Activated T-cell treated with anti-CD3 and anti-CD28 coated beads, Interleukin-2, amount 50 U/mL, for 72 hours (primary cell): ENCODE results near the gene FAM131B. TPM values are rescaled to one million over a fixed set of nuclear protein-coding genes. Genes with fewer than 3 reads are reported as not detected.
A peak's percentile ranks its signal among the peaks of the same experiment; 100 is the strongest.

Source experiments
- ATAC-seq, 2 donors: fragments of 150-1000 bp; cut with Tn5 transposase; replicated peaks in 1 of 2; 2 replicates each; pipeline ENCODE4 v1.10.0; 2021; ENCODE audit warnings: moderate library complexity in 2 of 2, mild to moderate bottlenecking in 1 of 2
- DNase-seq, 2 donors: peaks; one replicate each; pipeline ENCODE4 v3.0.0; 2021 to 2022; ENCODE audit warnings: mixed read lengths in 1 of 2
- H3K27ac Mint-ChIP-seq: one replicate; pipeline ENCODE4 v1.8.0; 2022; ENCODE audit warnings: mild to moderate bottlenecking, moderate library complexity, mixed read lengths
- H3K27me3 Mint-ChIP-seq: one replicate; pipeline ENCODE4 v1.8.0; 2022; ENCODE audit warnings: low read depth, mixed read lengths
- H3K36me3 Mint-ChIP-seq, 2 donors: one replicate each; pipeline ENCODE4 v1.8.0; 2022; ENCODE audit warnings: mixed read lengths in 2 of 2, mild to moderate bottlenecking in 1 of 2; ENCODE audit not compliant: insufficient read depth in 2 of 2
- H3K4me1 Mint-ChIP-seq: one replicate; pipeline ENCODE4 v1.8.0; 2022; ENCODE audit warnings: low read depth, mixed read lengths
- H3K4me3 Mint-ChIP-seq, 2 donors: one replicate each; pipeline ENCODE4 v1.8.0; 2022; ENCODE audit warnings: mild to moderate bottlenecking in 2 of 2, mixed read lengths in 2 of 2, moderate library complexity in 2 of 2
- H3K9me3 Mint-ChIP-seq, 2 donors: one replicate each; pipeline ENCODE4 v1.8.0; 2022; ENCODE audit warnings: mixed read lengths in 2 of 2
- total RNA-seq, 2 donors: library from RNA; stranded (reverse); gene quantifications; one replicate each; pipeline ENCODE4 v1.2.3, GENCODE V29; 2022

The FAM131B gene
- total RNA-seq, 2 donors from 2014 or later: 3.1 TPM

DNA sequence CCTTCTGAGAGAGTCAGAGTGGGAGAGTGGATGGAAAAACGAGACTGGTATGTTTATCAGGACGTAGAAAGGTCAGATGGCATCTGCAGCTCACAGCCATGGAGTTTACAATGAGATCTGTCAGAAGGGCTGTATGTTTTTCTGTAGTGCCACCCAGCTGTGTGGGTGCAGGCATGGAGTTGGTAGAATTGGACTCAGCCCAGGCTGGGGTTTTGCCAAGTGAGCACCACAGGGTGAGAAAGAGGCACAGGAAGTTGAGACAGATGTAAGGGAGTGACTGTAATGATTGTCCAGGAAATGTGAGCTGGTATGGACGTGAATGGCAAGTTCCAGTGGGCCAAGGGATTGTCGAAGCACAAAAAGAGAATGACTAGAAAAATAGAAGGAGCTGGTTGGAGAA lies 9.6 kb upstream of the FAM131B start:
- Mint-ChIP-seq H3K9me3 (peaks cover 0 to 1% of the 10 kb centered on the region in 2 donors), H3K4me1 (peaks cover 43% of the 10 kb centered on the region), H3K27ac (peak overlapping the region; percentile 3), H3K36me3 (no peaks in the 10 kb centered on the region), H3K4me3 (peak overlapping the region in 1 of 2 donors; percentile 8), H3K27me3 (no peaks in the 10 kb centered on the region)
- ATAC-seq (peak; percentile 67 to 78), DNase-seq (peak; percentile 49 to 72)

DNA sequence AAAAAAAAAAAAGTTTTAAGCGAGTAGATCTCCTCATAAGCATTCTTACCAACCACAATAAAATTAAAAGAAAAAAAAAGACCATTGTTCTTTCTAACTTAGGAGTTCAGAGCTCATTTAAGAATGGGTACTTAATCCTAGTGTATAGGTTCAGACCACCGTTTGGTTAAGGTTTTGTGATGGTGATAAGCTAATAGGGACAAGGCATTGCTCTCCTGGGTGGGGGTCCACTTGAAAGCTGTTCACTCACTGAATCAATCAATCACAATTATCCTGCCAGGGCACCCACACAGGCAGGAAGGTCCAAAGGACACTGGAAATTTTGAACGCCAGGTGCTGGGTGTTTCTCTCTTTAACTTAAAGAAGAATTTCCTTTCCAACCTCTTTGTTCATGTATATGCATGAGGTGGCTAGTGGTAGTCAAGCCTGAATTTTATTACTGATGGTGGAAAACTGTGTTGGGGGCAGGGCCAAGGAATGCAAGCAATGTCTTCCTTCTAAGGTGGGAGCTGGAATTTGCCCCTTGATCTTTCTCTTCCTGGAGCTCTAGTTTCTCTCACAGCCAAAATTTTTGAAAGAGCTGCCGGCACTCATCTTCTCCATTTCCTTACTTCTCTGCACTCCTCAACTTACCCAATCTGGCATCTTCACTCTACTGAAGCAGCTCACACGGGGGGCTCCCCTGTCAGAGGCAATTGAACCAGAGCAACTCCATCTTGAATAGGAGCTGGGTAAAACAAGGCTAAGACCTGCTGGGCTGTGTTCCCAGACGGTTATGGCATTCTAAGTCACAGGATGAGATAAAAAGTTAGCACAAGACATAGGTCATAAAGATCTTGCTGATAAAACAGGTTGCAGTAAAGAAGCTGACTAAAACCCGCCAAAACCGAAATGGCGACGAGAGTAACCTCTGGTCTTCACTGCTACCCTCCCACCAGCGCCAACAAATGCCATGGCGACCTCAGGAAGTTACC lies 7.5 kb upstream of the FAM131B start:
- Mint-ChIP-seq H3K9me3 (peaks cover 0 to 1% of the 10 kb centered on the region in 2 donors), H3K36me3 (no peaks in the 10 kb centered on the region), H3K4me3 (no peak overlapping the region), H3K4me1 (peaks cover 22% of the 10 kb centered on the region), H3K27ac (no peak overlapping the region), H3K27me3 (peaks cover 5% of the 10 kb centered on the region)
- ATAC-seq: no peak
- DNase-seq: peak in 1 of 2 donors; percentile 15

DNA sequence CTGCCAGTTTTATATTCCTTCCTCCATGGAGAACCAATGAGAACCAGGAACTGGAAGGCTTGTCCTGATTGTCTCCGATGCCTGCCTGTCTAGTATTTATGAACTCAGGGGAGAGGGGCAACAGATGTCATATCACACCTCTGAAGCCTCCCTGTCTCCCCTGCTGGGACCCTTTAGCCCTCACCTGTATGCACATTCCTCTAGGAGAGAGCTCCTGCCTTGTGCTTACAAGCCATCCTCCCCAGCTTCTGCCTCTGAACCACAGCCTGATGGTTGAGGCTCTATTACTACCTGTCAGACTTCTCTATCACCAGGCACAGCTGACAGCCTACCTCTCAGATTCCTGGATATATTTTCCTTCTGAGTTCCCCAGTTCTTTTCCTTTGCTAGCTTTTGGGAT lies 5.9 kb upstream of the FAM131B start:
- peaks cover 21% of the 10 kb centered on the region for H3K27me3 Mint-ChIP-seq
- H3K4me1 Mint-ChIP-seq: peaks cover 14% of the 10 kb centered on the region
- H3K36me3 Mint-ChIP-seq: no peaks in the 10 kb centered on the region
- peaks cover 0 to 1% of the 10 kb centered on the region in 2 donors for H3K9me3 Mint-ChIP-seq
- ATAC-seq (no peak), DNase-seq (no peak)
- H3K4me3 Mint-ChIP-seq: no peak overlapping the region
- no peak overlapping the region for H3K27ac Mint-ChIP-seq

DNA sequence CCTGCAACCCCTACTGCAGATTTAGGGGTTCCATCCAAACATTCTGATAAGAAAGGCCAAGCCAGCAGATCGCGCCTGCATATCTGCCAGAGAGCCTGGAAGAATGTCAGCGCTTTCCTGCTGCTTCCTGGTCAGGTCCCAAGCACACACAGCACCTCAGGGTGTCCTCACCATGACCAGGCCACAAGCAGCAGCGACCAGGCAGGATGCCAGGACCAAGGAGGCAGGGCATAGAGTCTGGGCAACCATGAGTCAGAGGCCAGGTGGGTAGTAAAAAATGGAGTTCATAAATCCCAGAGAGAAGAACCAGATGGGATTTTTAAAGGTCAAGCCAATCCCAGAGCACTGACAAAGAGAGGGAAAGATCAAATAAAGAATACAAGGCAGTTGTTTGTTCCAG lies 5.5 kb upstream of the FAM131B start:
- Mint-ChIP-seq H3K27me3 (peaks cover 25% of the 10 kb centered on the region), H3K4me1 (peaks cover 17% of the 10 kb centered on the region), H3K36me3 (no peaks in the 10 kb centered on the region), H3K4me3 (no peak overlapping the region), H3K9me3 (peaks cover 0 to 1% of the 10 kb centered on the region in 2 donors), H3K27ac (no peak overlapping the region)
- ATAC-seq: no peak
- no peak for DNase-seq

DNA sequence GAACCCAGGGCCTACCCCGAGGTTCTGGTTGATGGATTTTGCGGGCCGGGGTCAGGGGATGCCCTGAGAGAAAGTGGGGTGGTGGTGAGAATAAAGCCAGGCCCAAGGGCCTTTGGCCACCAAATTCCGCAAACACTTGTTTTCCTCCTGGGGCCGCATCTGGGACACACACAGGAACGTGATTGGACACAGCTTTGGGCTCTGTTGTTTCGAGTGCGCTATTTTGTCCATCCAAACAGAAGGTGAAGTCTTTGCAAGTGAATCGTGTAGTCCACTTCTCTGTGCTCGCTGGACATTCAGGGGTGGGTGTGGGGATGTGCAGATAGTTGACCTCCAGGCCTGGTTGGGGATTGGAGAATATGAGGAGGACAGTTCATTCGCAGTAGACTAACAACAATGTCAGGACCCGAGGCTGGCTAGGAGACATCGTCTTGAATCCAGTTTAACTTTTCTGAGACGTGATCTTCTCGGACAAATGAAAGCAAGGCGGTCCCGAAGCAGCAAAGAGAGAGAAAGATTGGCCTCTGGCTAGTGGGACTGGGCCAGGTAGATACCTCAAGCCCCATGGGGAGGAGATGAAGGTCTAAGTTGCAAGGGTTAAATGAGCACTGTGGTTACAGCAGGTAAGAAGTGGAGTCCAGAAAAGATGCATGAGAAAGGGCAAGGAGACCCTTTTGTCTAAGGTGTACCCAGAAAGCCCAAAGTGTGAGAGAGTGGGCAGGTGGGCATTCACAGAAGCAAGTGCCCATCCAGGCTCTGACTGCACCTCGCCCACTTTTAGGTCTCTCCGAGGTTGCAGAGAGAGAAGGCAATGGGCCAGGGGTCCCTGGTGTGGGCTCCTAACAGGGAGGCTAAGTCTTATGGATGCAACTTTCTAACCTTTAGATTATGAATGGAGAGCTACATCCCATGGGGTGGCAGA lies 764 bp upstream of the FAM131B start:
- H3K27ac Mint-ChIP-seq: no peak overlapping the region
- peak overlapping the region; percentile 44 to 69 for H3K4me3 Mint-ChIP-seq
- ATAC-seq (no peak), DNase-seq (no peak)
- H3K27me3 Mint-ChIP-seq: peaks cover 45% of the 10 kb centered on the region
- H3K9me3 Mint-ChIP-seq: no peaks in the 10 kb centered on the region
- H3K36me3 Mint-ChIP-seq: peaks cover 2 to 4% of the 10 kb centered on the region in 2 donors
- H3K4me1 Mint-ChIP-seq: peaks cover 13% of the 10 kb centered on the region

DNA sequence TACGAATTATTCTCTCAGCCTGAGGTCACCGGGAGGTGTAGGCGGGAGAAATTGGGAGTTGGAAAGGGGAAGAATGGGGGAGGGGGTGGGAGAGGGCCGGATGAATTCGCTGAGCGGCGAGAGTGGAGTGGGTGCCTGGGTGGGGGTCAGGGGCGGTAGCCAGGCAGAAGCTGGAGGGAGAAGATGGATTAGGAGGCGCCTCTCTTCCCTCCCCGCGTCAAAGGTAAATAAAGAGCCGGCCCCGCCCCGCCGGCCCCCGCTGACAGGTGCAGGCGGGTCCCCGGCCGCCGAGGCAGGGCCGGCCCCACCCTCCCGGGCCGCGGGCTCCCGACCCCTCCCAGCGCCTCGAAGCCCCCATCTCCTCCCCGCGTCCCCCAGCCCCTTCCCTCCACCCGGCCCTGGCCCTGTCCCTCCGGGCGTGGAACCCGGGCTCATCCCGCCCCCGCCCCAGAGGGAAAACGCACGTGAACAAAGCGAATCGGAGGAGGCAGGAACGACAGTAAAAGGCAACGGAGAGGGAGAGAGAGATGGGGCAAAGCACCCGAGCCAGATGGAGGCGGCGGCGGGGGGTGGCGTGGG lies 872 bp downstream of the FAM131B start:
- Mint-ChIP-seq H3K27me3 (peaks cover 45% of the 10 kb centered on the region), H3K27ac (no peak overlapping the region), H3K4me3 (peak overlapping the region; percentile 86 to 93), H3K4me1 (peaks cover 13% of the 10 kb centered on the region), H3K36me3 (peaks cover 2 to 4% of the 10 kb centered on the region in 2 donors), H3K9me3 (no peaks in the 10 kb centered on the region)
- DNase-seq: no peak
- peak; percentile 23 to 26 for ATAC-seq

DNA sequence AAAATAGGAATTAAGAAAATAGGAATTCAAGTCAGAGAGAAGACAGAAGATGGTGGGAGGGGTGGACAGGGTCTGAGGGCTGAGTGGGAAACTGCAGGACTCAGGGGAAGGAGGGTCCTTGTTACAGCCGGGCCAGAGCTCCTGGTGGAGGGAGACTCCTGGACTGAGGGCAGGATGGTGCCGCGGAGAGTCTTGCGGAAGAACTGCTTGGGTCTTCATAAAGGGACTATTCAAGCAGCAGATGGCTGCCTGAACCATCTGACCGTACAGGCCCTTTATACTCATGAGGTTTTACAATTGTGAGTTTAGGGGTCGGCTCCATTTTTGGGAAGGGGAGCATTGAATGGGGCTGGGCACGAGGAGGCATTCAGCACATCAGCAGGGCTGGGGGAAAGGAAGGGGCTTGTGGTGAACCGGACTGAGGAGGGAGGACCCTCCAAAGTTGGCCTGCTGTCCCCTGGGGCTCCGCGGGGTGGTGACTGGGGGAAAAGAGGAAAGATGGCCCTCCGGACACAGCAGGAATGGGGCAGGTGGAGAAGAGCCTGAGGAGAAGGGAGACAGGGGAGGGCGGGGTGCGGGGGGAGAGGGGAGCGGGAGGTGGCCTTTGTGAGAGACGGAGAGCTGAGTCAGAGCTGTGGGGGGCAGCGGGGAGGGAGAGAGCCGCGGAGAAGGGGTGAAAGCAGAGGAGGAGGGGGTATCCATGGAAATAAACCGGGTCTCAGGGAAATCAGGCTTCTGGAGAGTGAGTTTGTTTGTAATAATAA lies 1.5 kb downstream of the FAM131B start:
- no peak for ATAC-seq
- DNase-seq: no peak
- H3K27me3 Mint-ChIP-seq: peaks cover 45% of the 10 kb centered on the region
- H3K4me3 Mint-ChIP-seq: peak overlapping the region; percentile 60 to 80
- peaks cover 13% of the 10 kb centered on the region for H3K4me1 Mint-ChIP-seq
- no peak overlapping the region for H3K27ac Mint-ChIP-seq
- H3K36me3 Mint-ChIP-seq: peaks cover 2 to 4% of the 10 kb centered on the region in 2 donors
- H3K9me3 Mint-ChIP-seq: no peaks in the 10 kb centered on the region

DNA sequence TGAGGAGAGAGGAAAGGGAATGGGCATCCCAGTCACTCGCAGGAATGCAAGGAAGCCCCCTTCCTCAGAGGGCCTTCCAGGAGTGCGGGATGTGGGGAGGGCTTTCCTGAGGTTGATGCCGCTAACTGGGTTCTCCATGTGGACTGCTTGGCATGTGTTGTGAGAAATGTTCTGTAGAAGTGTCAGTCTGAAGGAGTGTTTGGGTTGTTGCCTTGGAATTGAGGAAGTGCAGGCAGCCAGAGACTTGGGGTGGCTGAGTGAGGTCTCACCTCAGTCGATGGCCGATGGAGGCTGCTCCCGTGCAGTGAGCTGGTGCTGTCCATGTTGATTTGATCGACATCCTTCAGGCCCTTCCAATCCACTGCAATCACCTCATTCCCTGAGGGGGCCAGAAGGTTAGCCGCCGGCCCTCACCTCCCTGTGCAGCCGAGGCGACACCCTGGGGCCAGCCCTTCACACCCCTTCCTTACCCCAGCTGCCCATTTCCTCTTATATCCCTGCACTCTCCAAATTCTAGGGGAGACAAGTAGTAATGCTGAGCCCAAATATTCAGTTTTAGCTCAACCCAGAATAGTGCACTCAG lies 2.7 kb downstream of the FAM131B start:
- ATAC-seq (no peak), DNase-seq (no peak)
- no peak overlapping the region for H3K27ac Mint-ChIP-seq
- peaks cover 2 to 4% of the 10 kb centered on the region in 2 donors for H3K36me3 Mint-ChIP-seq
- H3K27me3 Mint-ChIP-seq: peaks cover 39% of the 10 kb centered on the region
- peaks cover 13% of the 10 kb centered on the region for H3K4me1 Mint-ChIP-seq
- no peaks in the 10 kb centered on the region for H3K9me3 Mint-ChIP-seq
- H3K4me3 Mint-ChIP-seq: no peak overlapping the region

DNA sequence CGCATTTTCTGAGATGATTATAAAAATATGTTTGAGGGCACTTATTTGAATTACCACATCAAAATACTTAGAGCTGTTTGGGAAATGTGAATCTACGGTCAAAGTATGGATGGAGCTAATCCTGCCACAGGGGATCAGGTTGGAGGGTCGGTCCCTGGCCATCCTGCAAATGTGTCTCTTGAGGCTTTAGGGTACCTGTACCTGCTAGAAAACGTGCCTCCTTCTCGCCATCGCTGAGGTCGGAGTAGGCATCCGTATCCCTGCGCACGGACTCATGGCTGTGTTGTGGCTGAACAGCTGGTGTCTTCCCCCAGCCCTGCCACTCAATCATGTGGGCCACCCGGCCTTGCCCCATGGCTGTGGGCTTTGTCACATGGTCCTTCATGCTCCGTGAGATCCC lies 3.9 kb downstream of the FAM131B start:
- peaks cover 15% of the 10 kb centered on the region for H3K4me1 Mint-ChIP-seq
- no peak overlapping the region for H3K4me3 Mint-ChIP-seq
- DNase-seq: no peak
- H3K27ac Mint-ChIP-seq: no peak overlapping the region
- H3K36me3 Mint-ChIP-seq: peaks cover 2 to 4% of the 10 kb centered on the region in 2 donors
- no peak for ATAC-seq
- H3K9me3 Mint-ChIP-seq: no peaks in the 10 kb centered on the region
- H3K27me3 Mint-ChIP-seq: peaks cover 27% of the 10 kb centered on the region

DNA sequence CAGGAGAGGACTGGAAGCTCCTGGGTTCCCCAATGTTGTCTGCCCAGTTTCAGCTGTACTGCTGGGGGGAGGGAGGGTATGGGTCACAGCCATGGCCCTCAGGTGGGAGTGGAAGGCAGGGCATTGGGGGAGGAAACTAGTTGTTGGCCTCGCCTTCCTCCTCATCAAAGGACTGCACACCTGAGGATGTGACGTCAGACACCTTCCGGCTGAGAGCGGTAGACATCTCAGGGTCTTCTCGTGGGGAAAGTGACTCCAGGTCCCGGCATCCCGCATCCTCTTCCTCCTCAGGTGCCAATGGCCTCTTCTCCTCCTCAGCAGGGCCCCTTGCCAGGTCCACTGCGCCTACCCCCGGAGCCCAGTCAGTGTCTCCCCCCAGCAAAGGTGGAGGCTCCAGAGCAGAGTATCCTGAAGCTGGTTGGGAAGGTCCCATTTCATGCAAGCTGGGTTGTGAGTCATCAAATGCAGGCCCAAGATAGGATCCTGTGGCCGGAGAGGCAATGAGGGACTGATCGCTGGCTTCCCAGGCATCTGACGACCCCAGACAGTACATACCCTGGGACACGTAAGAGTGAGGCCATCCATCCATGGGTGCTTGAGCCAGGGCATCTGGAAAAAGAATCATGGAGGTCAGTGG lies 6.0 kb downstream of the FAM131B start:
- H3K36me3 Mint-ChIP-seq: peaks cover 2% of the 10 kb centered on the region in 2 donors
- H3K27ac Mint-ChIP-seq: no peak overlapping the region
- peaks cover 14% of the 10 kb centered on the region for H3K4me1 Mint-ChIP-seq
- DNase-seq (no peak), ATAC-seq (no peak)
- peaks cover 18% of the 10 kb centered on the region for H3K27me3 Mint-ChIP-seq
- no peaks in the 10 kb centered on the region for H3K9me3 Mint-ChIP-seq
- no peak overlapping the region for H3K4me3 Mint-ChIP-seq

DNA sequence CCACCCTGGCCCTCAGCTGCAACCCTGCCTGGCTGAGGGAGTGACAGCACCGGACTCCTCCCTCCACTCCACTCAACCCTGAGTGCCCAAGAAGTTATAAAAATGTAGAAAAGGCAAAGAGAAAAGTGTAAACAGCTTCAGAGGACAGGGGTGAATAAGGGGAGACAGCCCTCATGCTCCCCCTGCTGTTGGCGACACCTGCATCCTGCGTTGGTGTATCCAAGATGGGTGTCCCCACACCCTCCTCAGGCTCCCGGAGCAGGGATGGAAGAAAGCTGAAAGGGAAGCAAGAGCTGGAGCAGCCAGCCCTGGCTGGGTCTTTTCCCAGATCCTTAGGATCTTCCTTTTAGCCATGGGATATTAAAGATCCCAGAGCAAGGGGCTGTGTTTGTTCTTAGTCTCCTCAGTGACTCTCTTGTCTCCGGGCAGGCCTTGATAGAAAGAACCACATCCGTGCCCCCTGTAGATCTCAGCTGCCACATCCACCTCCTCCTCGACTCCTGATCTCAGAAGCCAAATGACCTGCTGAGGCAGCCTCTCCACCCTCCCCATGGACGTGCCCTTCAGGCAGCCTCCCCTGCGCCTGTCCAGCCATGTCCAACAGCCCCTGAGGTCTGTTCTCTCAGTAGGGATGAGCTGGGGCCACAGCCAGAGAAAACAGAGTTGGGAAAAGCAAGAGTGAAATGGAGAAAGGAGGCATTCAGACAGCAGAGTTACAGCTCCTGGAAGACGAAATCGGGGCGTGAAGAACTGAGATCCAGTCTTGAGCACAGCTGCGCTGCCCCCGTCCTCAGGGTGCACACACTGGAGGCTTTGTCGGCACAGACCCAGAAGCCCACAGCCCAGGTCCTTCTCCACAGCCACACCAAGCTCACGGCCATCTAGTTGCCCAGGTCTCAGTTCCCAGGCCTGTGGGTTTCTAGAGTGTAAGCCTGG lies 6.8 kb downstream of the FAM131B start:
- no peaks in the 10 kb centered on the region for H3K9me3 Mint-ChIP-seq
- DNase-seq (no peak), ATAC-seq (no peak)
- H3K4me3 Mint-ChIP-seq: no peak overlapping the region
- peaks cover 12% of the 10 kb centered on the region for H3K27me3 Mint-ChIP-seq
- H3K36me3 Mint-ChIP-seq: peaks cover 2% of the 10 kb centered on the region in 2 donors
- H3K4me1 Mint-ChIP-seq: peaks cover 7% of the 10 kb centered on the region
- no peak overlapping the region for H3K27ac Mint-ChIP-seq
